Panc1 (cell line): ENCODE data around the gene KMT2E. TPM values are rescaled to one million over a fixed set of nuclear protein-coding genes. Genes with fewer than 3 reads are reported as not detected.

Experiments used
- ATAC-seq: fragments of 200-7000 bp; cut with Tn5 transposase; 2 replicates; pipeline ENCODE4 v1.9.1; 2020; ENCODE audit warnings: mild to moderate bottlenecking, moderate library complexity
- BruUV-seq: library from RNA; stranded (reverse); fragments of 400-500 nt; replicated peaks from 2 replicates; lab custom pipeline; 2021; lab: Mats Ljungman, UMichigan
- CTCF ChIA-PET: fragments of 300-600 bp; sonication (Branson Sonifier 250); formaldehyde crosslinking; loops from one replicate; lab custom pipeline; 2022; ENCODE audit warnings: antibody characterized with exemption; lab: Charles Lee
- POLR2A ChIA-PET: fragments of 300-600 bp; sonication (Branson Sonifier 250); formaldehyde crosslinking; loops from one replicate; lab custom pipeline; 2022; ENCODE audit warnings: antibody characterized with exemption; lab: Charles Lee
- DNase-seq: peaks from one replicate; pipeline ENCODE4 v3.0.0-alpha.2; 2010; ENCODE audit warnings: low read depth, low spot score
- H3K27ac ChIP-seq: 2 replicates; pipeline ENCODE4 v1.5.1; 2011; ENCODE audit warnings: mild to moderate bottlenecking, low read length, inconsistent platforms
- H3K27me3 ChIP-seq: fragments of 200-500 bp; sonication (Bioruptor generic); 2 replicates; pipeline ENCODE4 v1.6.0; 2014; ENCODE audit warnings: low read length, inconsistent platforms; ENCODE audit not compliant: control insufficient read depth, insufficient read depth
- H3K36me3 ChIP-seq: fragments of 200-500 bp; sonication (Bioruptor generic); 2 replicates; pipeline ENCODE4 v1.5.1; 2014; ENCODE audit warnings: inconsistent platforms, mild to moderate bottlenecking, low read length, moderate library complexity; ENCODE audit not compliant: control insufficient read depth, insufficient read depth
- H3K4me1 ChIP-seq: 2 replicates; pipeline ENCODE4 v1.5.1; 2011; ENCODE audit warnings: inconsistent platforms, mild to moderate bottlenecking, low read length, moderate library complexity; ENCODE audit not compliant: control insufficient read depth, insufficient read depth
- H3K4me3 ChIP-seq, 2 experiments: 2 replicates each; pipeline ENCODE4 v1.5.1; 2011 to 2012; ENCODE audit warnings: low read depth in 2 of 2, low read length in 2 of 2, mild to moderate bottlenecking in 2 of 2, inconsistent platforms in 1 of 2, moderate library complexity in 1 of 2
- H3K9me3 ChIP-seq: fragments of 200-500 bp; sonication (Bioruptor generic); 2 replicates; pipeline ENCODE4 v1.5.1; 2014; ENCODE audit warnings: low read depth, mild to moderate bottlenecking, inconsistent platforms, low read length, moderate library complexity; ENCODE audit not compliant: control insufficient read depth, insufficient read depth
- POLR2AphosphoS5 ChIP-seq: IDR thresholded peaks from 2 replicates; pipeline ENCODE4 v1.6.1; 2012; ENCODE audit warnings: mild to moderate bottlenecking, low read depth, low read length, moderate library complexity
- SIN3A ChIP-seq: IDR thresholded peaks from 2 replicates; pipeline ENCODE4 v1.6.1; 2012; ENCODE audit warnings: low read depth, mild to moderate bottlenecking, low read length, moderate library complexity, borderline replicate concordance; ENCODE audit not compliant: insufficient read depth
- TCF7L2 ChIP-seq: IDR thresholded peaks from 2 replicates; pipeline ENCODE4 v1.6.1; 2011; ENCODE audit warnings: mild to moderate bottlenecking, low read depth, low read length, inconsistent platforms
- in situ Hi-C: cut with HindIII; loops from 2 replicates; pipeline ENCODE4 v1.10.0; 2016; ENCODE audit warnings: low sequenced_read_pairs, low pct_unique_long_range_greater_than_20kb
- intact Hi-C: fragments of 100-400 bp; cut with micrococcal nuclease; formaldehyde crosslinking; loops from one replicate; pipeline ENCODE4 v1.10.0; 2022; ENCODE audit not compliant: unreplicated experiment
- total RNA-seq: library from RNA; stranded (reverse); gene quantifications from one replicate; pipeline ENCODE4 v1.2.1, GENCODE V29; 2021; ENCODE audit not compliant: unreplicated experiment
- TF ChIP-seq, protein P1 (sequence below): fragments of 450-650 bp; IDR thresholded peaks from 2 replicates; pipeline ENCODE4 v1.5.1; 2017; ENCODE audit warnings: mild to moderate bottlenecking
- TF ChIP-seq, protein P2 (sequence below), 2 experiments: IDR thresholded peaks; 2 replicates each; pipeline ENCODE4 v1.6.1; 2011 to 2012; ENCODE audit warnings: low read depth in 2 of 2, control low read depth in 1 of 2, low read length in 1 of 2, mild to moderate bottlenecking in 1 of 2, moderate library complexity in 1 of 2; ENCODE audit not compliant: insufficient read depth in 1 of 2

KMT2E gene
- total RNA-seq, 1 experiment from 2014 or later = 51.4 TPM

- BruUV-seq = no TSS peak
- ATAC-seq = no peak
- in situ Hi-C loops (no loop called here), intact Hi-C loops (no loop called here)
- Histone ChIP-seq H3K4me3 (no peak overlapping the region), H3K9me3 (no peaks in the 10 kb centered on the region), H3K36me3 (no peaks in the 10 kb centered on the region; the same call in 1 of the 2 replicates), H3K27me3 (no peaks in the 10 kb centered on the region), H3K4me1 (peaks cover 40% of the 10 kb centered on the region), H3K27ac (no peak overlapping the region)
- no peak for DNase-seq
- no peak for TF ChIP-seq SIN3A
- TF ChIP-seq, protein P1, sequence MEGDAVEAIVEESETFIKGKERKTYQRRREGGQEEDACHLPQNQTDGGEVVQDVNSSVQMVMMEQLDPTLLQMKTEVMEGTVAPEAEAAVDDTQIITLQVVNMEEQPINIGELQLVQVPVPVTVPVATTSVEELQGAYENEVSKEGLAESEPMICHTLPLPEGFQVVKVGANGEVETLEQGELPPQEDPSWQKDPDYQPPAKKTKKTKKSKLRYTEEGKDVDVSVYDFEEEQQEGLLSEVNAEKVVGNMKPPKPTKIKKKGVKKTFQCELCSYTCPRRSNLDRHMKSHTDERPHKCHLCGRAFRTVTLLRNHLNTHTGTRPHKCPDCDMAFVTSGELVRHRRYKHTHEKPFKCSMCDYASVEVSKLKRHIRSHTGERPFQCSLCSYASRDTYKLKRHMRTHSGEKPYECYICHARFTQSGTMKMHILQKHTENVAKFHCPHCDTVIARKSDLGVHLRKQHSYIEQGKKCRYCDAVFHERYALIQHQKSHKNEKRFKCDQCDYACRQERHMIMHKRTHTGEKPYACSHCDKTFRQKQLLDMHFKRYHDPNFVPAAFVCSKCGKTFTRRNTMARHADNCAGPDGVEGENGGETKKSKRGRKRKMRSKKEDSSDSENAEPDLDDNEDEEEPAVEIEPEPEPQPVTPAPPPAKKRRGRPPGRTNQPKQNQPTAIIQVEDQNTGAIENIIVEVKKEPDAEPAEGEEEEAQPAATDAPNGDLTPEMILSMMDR = no peak
- TF ChIP-seq, protein P2, sequence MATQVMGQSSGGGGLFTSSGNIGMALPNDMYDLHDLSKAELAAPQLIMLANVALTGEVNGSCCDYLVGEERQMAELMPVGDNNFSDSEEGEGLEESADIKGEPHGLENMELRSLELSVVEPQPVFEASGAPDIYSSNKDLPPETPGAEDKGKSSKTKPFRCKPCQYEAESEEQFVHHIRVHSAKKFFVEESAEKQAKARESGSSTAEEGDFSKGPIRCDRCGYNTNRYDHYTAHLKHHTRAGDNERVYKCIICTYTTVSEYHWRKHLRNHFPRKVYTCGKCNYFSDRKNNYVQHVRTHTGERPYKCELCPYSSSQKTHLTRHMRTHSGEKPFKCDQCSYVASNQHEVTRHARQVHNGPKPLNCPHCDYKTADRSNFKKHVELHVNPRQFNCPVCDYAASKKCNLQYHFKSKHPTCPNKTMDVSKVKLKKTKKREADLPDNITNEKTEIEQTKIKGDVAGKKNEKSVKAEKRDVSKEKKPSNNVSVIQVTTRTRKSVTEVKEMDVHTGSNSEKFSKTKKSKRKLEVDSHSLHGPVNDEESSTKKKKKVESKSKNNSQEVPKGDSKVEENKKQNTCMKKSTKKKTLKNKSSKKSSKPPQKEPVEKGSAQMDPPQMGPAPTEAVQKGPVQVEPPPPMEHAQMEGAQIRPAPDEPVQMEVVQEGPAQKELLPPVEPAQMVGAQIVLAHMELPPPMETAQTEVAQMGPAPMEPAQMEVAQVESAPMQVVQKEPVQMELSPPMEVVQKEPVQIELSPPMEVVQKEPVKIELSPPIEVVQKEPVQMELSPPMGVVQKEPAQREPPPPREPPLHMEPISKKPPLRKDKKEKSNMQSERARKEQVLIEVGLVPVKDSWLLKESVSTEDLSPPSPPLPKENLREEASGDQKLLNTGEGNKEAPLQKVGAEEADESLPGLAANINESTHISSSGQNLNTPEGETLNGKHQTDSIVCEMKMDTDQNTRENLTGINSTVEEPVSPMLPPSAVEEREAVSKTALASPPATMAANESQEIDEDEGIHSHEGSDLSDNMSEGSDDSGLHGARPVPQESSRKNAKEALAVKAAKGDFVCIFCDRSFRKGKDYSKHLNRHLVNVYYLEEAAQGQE (IDR thresholded peaks at IDR 0.05; ENCODE audit: insufficient read depth in 1 of 2, low read depth in 2 of 2, low read length in 1 of 2) = no peak
- no peak; the same call in 1 of the 2 replicates for TF ChIP-seq POLR2AphosphoS5
- TF ChIP-seq TCF7L2 = no peak
- ChIA-PET POLR2A (interaction anchor here (0.6 kb wide), 1 partner anchor 10 kb away, joined by 4 read pairs; no protein-coding TSS in a partner anchor), CTCF (no interaction called here)
Measured at GRCh38 chr7:104976966-104977636, 36.9 kb upstream of the KMT2E start.

- POLR2A ChIA-PET = interaction anchor here (0.8 kb wide), 1 partner anchor 12 kb away, joined by 3 read pairs; no protein-coding TSS in a partner anchor
- ATAC-seq = no peak
- DNase-seq = no peak
- BruUV-seq = no TSS peak
- H3K36me3 ChIP-seq = no peaks in the 10 kb centered on the region; the same call in none of the 2 replicates
- CTCF ChIA-PET = no interaction called here
- no peak overlapping the region for H3K27ac ChIP-seq
- H3K4me3 ChIP-seq = no peak overlapping the region
- TF ChIP-seq POLR2AphosphoS5 (no peak), TCF7L2 (no peak), SIN3A (no peak)
- TF ChIP-seq, protein P1 = no peak
- TF ChIP-seq, protein P2 (IDR thresholded peaks at IDR 0.05; ENCODE audit: insufficient read depth in 1 of 2, low read depth in 2 of 2, low read length in 1 of 2) = no peak
- in situ Hi-C loops (no loop called here), intact Hi-C loops (no loop called here)
- no peaks in the 10 kb centered on the region for H3K27me3 ChIP-seq
- H3K9me3 ChIP-seq = no peaks in the 10 kb centered on the region
- H3K4me1 ChIP-seq = peaks cover 53% of the 10 kb centered on the region
Measured at GRCh38 chr7:104978460-104978859, 35.5 kb upstream of the KMT2E start.
